NCI-H146 treated with DMSO at 0.1 percent for 48 hours (cell line): ENCODE data around the gene OR5P2.
"Not testable (repeated sequence)": the region's sequence is repeated elsewhere in the genome, so short reads cannot be mapped to it uniquely, and the experiment has no call there.

Experiments
- DNase-seq: peaks from one replicate; lab custom pipeline; 2025; ENCODE audit not compliant: unreplicated experiment; lab: John Stamatoyannopoulos, UW

The OR5P2 gene

GRCh38 chr11:7796842-7797241 lies at the start of gene OR5P2:
OR5P2 (minus strand) TSS chr11:7796942; CDS start chr11:7796942, 0 bp downstream.
- DNase-seq = no peak

- DNase-seq = no peak
These were observed 49.3 kb upstream of the OR5P2 start for GRCh38 chr11:7846003-7846402.

- DNase-seq = no peak
These were observed 48.2 kb upstream of the OR5P2 start for GRCh38 chr11:7844986-7845385.

GRCh38 chr11:7844521-7844920 lies 47.8 kb upstream of the OR5P2 start:
- no peak for DNase-seq

GRCh38 chr11:7840578-7840977 lies 43.8 kb upstream of the OR5P2 start:
- no peak for DNase-seq

GRCh38 chr11:7833527-7833926 lies 36.8 kb upstream of the OR5P2 start:
- DNase-seq = no peak

GRCh38 chr11:7830740-7831139 lies 34.0 kb upstream of the OR5P2 start, which contains the start of gene OR5P3:
OR5P3 (minus strand) TSS chr11:7830840.
- DNase-seq = no peak

- no peak for DNase-seq
These were observed 29.6 kb upstream of the OR5P2 start for GRCh38 chr11:7826324-7826723.

- not testable (repeated sequence) for DNase-seq
These were observed 23.7 kb upstream of the OR5P2 start for GRCh38 chr11:7820417-7820816.

- not testable (repeated sequence) for DNase-seq
These were observed 18.2 kb upstream of the OR5P2 start for GRCh38 chr11:7814897-7815296.

GRCh38 chr11:7810301-7810700 lies 13.6 kb upstream of the OR5P2 start:
- not testable (repeated sequence) for DNase-seq

- DNase-seq = no peak
These were observed 3.5 kb downstream of the OR5P2 start for GRCh38 chr11:7793233-7793632.

GRCh38 chr11:7787239-7787638 lies 9.5 kb downstream of the OR5P2 start:
- DNase-seq = no peak

GRCh38 chr11:7775689-7776088 lies 21.1 kb downstream of the OR5P2 start:
- DNase-seq = no peak

GRCh38 chr11:7764301-7764700 lies 32.4 kb downstream of the OR5P2 start:
- not testable (repeated sequence) for DNase-seq

GRCh38 chr11:7759010-7759409 lies 37.7 kb downstream of the OR5P2 start:
- DNase-seq = no peak

GRCh38 chr11:7749456-7749855 lies 47.3 kb downstream of the OR5P2 start:
- no peak for DNase-seq
